SK-N-SH (cell line): ENCODE data around the gene CSTF2. TPM values are rescaled to one million over a fixed set of nuclear protein-coding genes. Genes with fewer than 3 reads are reported as not detected.
A peak's percentile ranks its signal among the peaks of the same experiment; 100 is the strongest.

Experiments
- CTCF ChIA-PET: fragments of 300-600, 350-600 bp; formaldehyde crosslinking; extraction: SDS; loops from one replicate; lab custom pipeline; 2021; lab: Yijun Ruan, JAX
- POLR2A ChIA-PET: fragments of 350-600 bp; sonication (Branson Sonifier 250); formaldehyde crosslinking; extraction: SDS; loops from one replicate; lab custom pipeline; 2020; ENCODE audit warnings: antibody characterized with exemption, inconsistent platforms; lab: Yijun Ruan, JAX
- DNase-seq: peaks from one replicate; pipeline ENCODE4 v3.0.0; 2012
- H2AFZ ChIP-seq: fragments of 200-600 bp; sonication (generic); 2 replicates; pipeline ENCODE4 v1.8.1; 2016; ENCODE audit warnings: antibody characterized with exemption, mild to moderate bottlenecking, low read depth
- H3F3A ChIP-seq: fragments of 200-600 bp; sonication (generic); replicated peaks from 2 replicates; pipeline ENCODE3; 2016; ENCODE audit warnings: antibody characterized with exemption, mild to moderate bottlenecking; ENCODE audit not compliant: insufficient read depth
- H3K27ac ChIP-seq, 2 experiments: fragments of 200-500 bp in 1 of 2; fragments of 200-600 bp in 1 of 2; sonication (Bioruptor generic) in 1 of 2; sonication (generic), shearing (Covaris generic) in 1 of 2; 2 replicates each; pipeline versions ENCODE4 v1.5.1 to v1.6.1; 2014 to 2016; ENCODE audit warnings: low read depth in 2 of 2, inconsistent platforms in 1 of 2, low read length in 1 of 2, mild to moderate bottlenecking in 1 of 2, mixed read lengths in 1 of 2
- H3K27me3 ChIP-seq: fragments of 200-600 bp; sonication (generic), shearing (Covaris generic); 2 replicates; pipeline ENCODE4 v1.6.1; 2016; ENCODE audit warnings: mixed run types; ENCODE audit not compliant: insufficient read depth
- H3K36me3 ChIP-seq, 2 experiments: fragments of 200-500 bp in 1 of 2; fragments of 200-600 bp in 1 of 2; sonication (Bioruptor generic) in 1 of 2; sonication (generic) in 1 of 2; replicated peaks in 1 of 2; 2 replicates each; pipeline versions ENCODE3 to v1.5.1; 2014 to 2016; ENCODE audit warnings: low read length in 1 of 2, mild to moderate bottlenecking in 1 of 2; ENCODE audit not compliant: insufficient read depth in 2 of 2, control insufficient read depth in 1 of 2
- H3K4me1 ChIP-seq, 2 experiments: fragments of 200-500 bp in 1 of 2; fragments of 200-600 bp in 1 of 2; sonication (Bioruptor generic) in 1 of 2; sonication (generic), shearing (Covaris generic) in 1 of 2; 2 replicates each; pipeline versions ENCODE4 v1.5.1 to v1.6.1; 2014 to 2016; ENCODE audit warnings: low read depth in 1 of 2, low read length in 1 of 2, mixed run types in 1 of 2; ENCODE audit not compliant: insufficient read depth in 2 of 2, control insufficient read depth in 1 of 2
- H3K4me2 ChIP-seq: fragments of 200-600 bp; sonication (generic), shearing (Covaris generic); 2 replicates; pipeline ENCODE4 v1.6.1; 2017; ENCODE audit warnings: mixed run types
- H3K4me3 ChIP-seq, 2 experiments: fragments of 200-500 bp in 1 of 2; fragments of 200-600 bp in 1 of 2; sonication (Bioruptor generic) in 1 of 2; sonication (generic), shearing (Covaris generic) in 1 of 2; 2 replicates each; pipeline versions ENCODE4 v1.5.1 to v1.8.1; 2014 to 2016; ENCODE audit warnings: low read depth in 2 of 2, inconsistent platforms in 1 of 2, low read length in 1 of 2, mild to moderate bottlenecking in 1 of 2, mixed read lengths in 1 of 2, moderate library complexity in 1 of 2
- H3K79me2 ChIP-seq: fragments of 200-600 bp; sonication (generic); 2 replicates; pipeline ENCODE4 v1.8.1; 2017; ENCODE audit warnings: mild to moderate bottlenecking; ENCODE audit not compliant: insufficient read depth
- H3K9ac ChIP-seq: fragments of 200-600 bp; sonication (generic); 2 replicates; pipeline ENCODE4 v1.6.1; 2017; ENCODE audit warnings: mixed run types
- H3K9me2 ChIP-seq: fragments of 200-600 bp; sonication (generic); 2 replicates; pipeline ENCODE4 v1.6.1; 2017; ENCODE audit warnings: mixed run types
- H3K9me3 ChIP-seq: fragments of 200-600 bp; sonication (generic); 2 replicates; pipeline ENCODE4 v1.6.1; 2017; ENCODE audit warnings: mixed run types, mild to moderate bottlenecking, moderate library complexity
- H4K20me1 ChIP-seq: fragments of 200-600 bp; sonication (generic); 2 replicates; pipeline ENCODE4 v1.6.1; 2017; ENCODE audit warnings: mild to moderate bottlenecking, mixed run types; ENCODE audit not compliant: insufficient read depth
- CHD2 ChIP-seq: fragments of 150-350 bp; IDR thresholded peaks from 2 replicates; pipeline ENCODE4 v1.6.1; 2018; ENCODE audit warnings: low read length; ENCODE audit not compliant: partially characterized antibody
- CTCF ChIP-seq: fragments of 200-600 bp; sonication (generic); IDR thresholded peaks from 2 replicates; pipeline ENCODE4 v1.6.1; 2017; ENCODE audit warnings: antibody characterized with exemption, mild to moderate bottlenecking, moderate library complexity
- FOSL2 ChIP-seq: IDR thresholded peaks from 2 replicates; pipeline ENCODE4 v1.4.0; 2012; ENCODE audit warnings: low read depth, mild to moderate bottlenecking, moderate library complexity, borderline replicate concordance
- FOXM1 ChIP-seq: IDR thresholded peaks from 2 replicates; pipeline ENCODE4 v1.4.0; 2012; ENCODE audit warnings: low read depth, mild to moderate bottlenecking
- GABPA ChIP-seq: IDR thresholded peaks from 2 replicates; pipeline ENCODE4 v1.4.0; 2012; ENCODE audit warnings: low read depth, mild to moderate bottlenecking
- GATA2 ChIP-seq: sonication (generic); formaldehyde crosslinking; IDR thresholded peaks from 2 replicates; pipeline ENCODE4 v1.5.0; 2020; ENCODE audit warnings: mild to moderate bottlenecking, missing genetic modification reagents
- JUND ChIP-seq: IDR thresholded peaks from 2 replicates; pipeline ENCODE4 v1.4.0; 2012
- MAX ChIP-seq: IDR thresholded peaks from 2 replicates; pipeline ENCODE4 v1.4.0; 2012; ENCODE audit warnings: low read depth
- MEF2A ChIP-seq: IDR thresholded peaks from 2 replicates; pipeline ENCODE4 v1.4.0; 2012; ENCODE audit warnings: low read depth, borderline replicate concordance
- MXI1 ChIP-seq: IDR thresholded peaks from 2 replicates; pipeline ENCODE4 v1.6.1; 2012; ENCODE audit warnings: mild to moderate bottlenecking, low read depth, low read length, improper control_type of control experiment
- NFIC ChIP-seq: IDR thresholded peaks from 2 replicates; pipeline ENCODE4 v1.4.0; 2012; ENCODE audit warnings: borderline replicate concordance
- PBX3 ChIP-seq: IDR thresholded peaks from 2 replicates; pipeline ENCODE4; 2012
- RAD21 ChIP-seq: IDR thresholded peaks from 2 replicates; pipeline ENCODE4 v1.6.1; 2012; ENCODE audit warnings: mild to moderate bottlenecking, low read length
- REST ChIP-seq: IDR thresholded peaks from 2 replicates; pipeline ENCODE4 v1.6.1; 2012; ENCODE audit warnings: mild to moderate bottlenecking, low read depth, low read length, moderate library complexity
- RFX5 ChIP-seq: IDR thresholded peaks from 2 replicates; pipeline ENCODE4 v1.6.1; 2012; ENCODE audit warnings: mild to moderate bottlenecking, improper control_type of control experiment, low read length
- RXRA ChIP-seq: IDR thresholded peaks from 2 replicates; pipeline ENCODE4 v1.4.0; 2012; ENCODE audit warnings: low read depth, mild to moderate bottlenecking, borderline replicate concordance
- SIN3A ChIP-seq: IDR thresholded peaks from 2 replicates; pipeline ENCODE4 v1.6.1; 2012; ENCODE audit warnings: low read depth, mild to moderate bottlenecking, low read length, moderate library complexity, borderline replicate concordance
- USF1 ChIP-seq: IDR thresholded peaks from 2 replicates; pipeline ENCODE4 v1.4.0; 2012; ENCODE audit warnings: low read depth, borderline replicate concordance
- USF2 ChIP-seq: fragments of 150-350 bp; IDR thresholded peaks from 2 replicates; pipeline ENCODE4 v1.6.1; 2017; ENCODE audit warnings: antibody characterized with exemption, low read length, low read depth, borderline replicate concordance
- YY1 ChIP-seq: IDR thresholded peaks from 2 replicates; pipeline ENCODE4 v1.4.0; 2012; ENCODE audit warnings: low read depth, mild to moderate bottlenecking
- WGBS: methylation state at CpG from one replicate; pipeline ENCODE4 v1.1.6; 2017; ENCODE audit warnings: low lambda C conversion rate; 5-methylcytosine and 5-hydroxymethylcytosine counted together
- polyA plus RNA-seq, 3 experiments: library from polyadenylated mRNA; depleted of rRNA; stranded (reverse); fragments of >200 nt; gene quantifications; 2 replicates each; pipeline ENCODE4 v1.2.3, GENCODE V29; 2012

Gene CSTF2
- polyA plus RNA-seq, 1 of the 3 experiments (the other 2 are of a cell fraction): 33.1 TPM

- Histone ChIP-seq H3K27me3 (no peaks in the 10 kb centered on the region; the same call in none of the 2 replicates), H2AFZ (peak overlapping the region; percentile 82), H3K9me3 (no peaks in the 10 kb centered on the region), H3K9ac (peak overlapping the region; percentile 61; the same call in 1 of the 2 replicates), H3K79me2 (peaks cover 7% of the 10 kb centered on the region; the same call in 1 of the 2 replicates), H3K4me2 (peak overlapping the region; percentile 71), H3F3A (no peaks in the 10 kb centered on the region), H3K9me2 (no peaks in the 10 kb centered on the region), H3K4me1 (no peaks in the 10 kb centered on the region; a peak in 2 of 4 replicates), H3K36me3 (peaks cover 0 to 20% of the 10 kb centered on the region in 2 experiments), H3K4me3 (peak overlapping the region; percentile 68 to 75), H3K27ac (peak overlapping the region; percentile 62 to 64; a peak in 2 of 4 replicates), H4K20me1 (no peaks in the 10 kb centered on the region)
- POLR2A ChIA-PET: no interaction called here
- 13% methylated on average over 15 of the region's 15 CpGs for WGBS
- CTCF ChIA-PET: no interaction called here
- no peak for DNase-seq
- TF ChIP-seq NFIC: no peak
- no peak for TF ChIP-seq USF1
- no peak for TF ChIP-seq USF2
- no peak for TF ChIP-seq MAX
- no peak for TF ChIP-seq FOXM1
- TF ChIP-seq PBX3: no peak
- TF ChIP-seq FOSL2: no peak
- no peak for TF ChIP-seq CHD2
- no peak for TF ChIP-seq REST
- TF ChIP-seq YY1: no peak
- TF ChIP-seq MXI1: no peak
- no peak for TF ChIP-seq RFX5
- no peak for TF ChIP-seq CTCF
- TF ChIP-seq GATA2 (CRISPR knock-in tag): no peak
- TF ChIP-seq JUND: no peak
- no peak for TF ChIP-seq SIN3A
- no peak for TF ChIP-seq MEF2A
- no peak for TF ChIP-seq RXRA
- TF ChIP-seq RAD21: no peak
- no peak for TF ChIP-seq GABPA
Measured at GRCh38 chrX:100819534-100819836, 706 bp upstream of the CSTF2 start.
